ENCODE measurements around the gene TRPM1.

TRPM1 gene

DNA sequence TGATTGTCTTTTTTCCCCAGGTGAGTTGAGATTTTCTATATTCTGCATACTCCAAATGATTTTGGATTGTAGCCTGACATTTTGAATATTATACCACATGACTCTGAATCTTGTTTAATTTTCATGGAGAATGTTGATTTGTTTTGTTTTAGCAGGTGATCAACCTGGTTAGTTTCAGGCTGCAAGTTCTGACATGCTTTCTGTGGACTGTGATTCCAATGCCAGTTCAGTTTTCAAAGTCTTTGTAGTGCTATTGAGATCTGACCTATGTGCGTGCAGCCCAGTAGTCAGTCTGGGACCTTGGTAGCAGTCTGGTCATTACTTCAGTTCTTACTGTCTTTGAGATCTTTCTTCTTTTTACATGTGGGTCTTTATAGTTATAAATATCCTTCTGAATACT lies 91.5 kb downstream of the TRPM1 start:
- Histone ChIP-seq H3K4me3 (ENCODE audit: low read depth, low read length) (no peak overlapping the region), H3K4me1 (ENCODE audit: control insufficient read depth, insufficient read depth, low read length) (no peaks in the 10 kb centered on the region), H3K9me3 (ENCODE audit: control insufficient read depth, insufficient read depth, low read depth, low read length) (no peaks in the 10 kb centered on the region), H3K36me3 (ENCODE audit: control insufficient read depth in 2 of 2, insufficient read depth in 1 of 2, low read length in 2 of 2) (no peaks in the 10 kb centered on the region), H3K27ac (ENCODE audit: extremely low read depth, low read depth, low read length) (no peak overlapping the region)
- POLR2A ChIA-PET = no interaction called here
- CTCF ChIA-PET = interaction anchor here (0.7 kb wide), 1 partner anchor 29 kb away, joined by 3 read pairs; no protein-coding TSS in a partner anchor
- TF ChIP-seq ZNF600 (tag by site-specific recombination; IDR thresholded peaks at IDR 0.05) = no peak
- no peak for TF ChIP-seq ZBTB21 (tag by site-specific recombination; IDR thresholded peaks at IDR 0.05)
- TF ChIP-seq, protein P1, sequence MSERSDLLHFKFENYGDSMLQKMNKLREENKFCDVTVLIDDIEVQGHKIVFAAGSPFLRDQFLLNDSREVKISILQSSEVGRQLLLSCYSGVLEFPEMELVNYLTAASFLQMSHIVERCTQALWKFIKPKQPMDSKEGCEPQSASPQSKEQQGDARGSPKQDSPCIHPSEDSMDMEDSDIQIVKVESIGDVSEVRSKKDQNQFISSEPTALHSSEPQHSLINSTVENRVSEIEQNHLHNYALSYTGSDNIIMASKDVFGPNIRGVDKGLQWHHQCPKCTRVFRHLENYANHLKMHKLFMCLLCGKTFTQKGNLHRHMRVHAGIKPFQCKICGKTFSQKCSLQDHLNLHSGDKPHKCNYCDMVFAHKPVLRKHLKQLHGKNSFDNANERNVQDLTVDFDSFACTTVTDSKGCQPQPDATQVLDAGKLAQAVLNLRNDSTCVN (tag by site-specific recombination; optimal IDR thresholded peaks at IDR 0.05) = no peak
- no peak for TF ChIP-seq ZNF391 (tag by site-specific recombination; IDR thresholded peaks at IDR 0.05; ENCODE audit: borderline replicate concordance, low read depth)
- TF ChIP-seq ZNF530 (tag by site-specific recombination; IDR thresholded peaks at IDR 0.05; ENCODE audit: low read depth) = no peak
- TF ChIP-seq BCL11B (tag by site-specific recombination; IDR thresholded peaks at IDR 0.05; ENCODE audit: low read depth) = no peak

DNA sequence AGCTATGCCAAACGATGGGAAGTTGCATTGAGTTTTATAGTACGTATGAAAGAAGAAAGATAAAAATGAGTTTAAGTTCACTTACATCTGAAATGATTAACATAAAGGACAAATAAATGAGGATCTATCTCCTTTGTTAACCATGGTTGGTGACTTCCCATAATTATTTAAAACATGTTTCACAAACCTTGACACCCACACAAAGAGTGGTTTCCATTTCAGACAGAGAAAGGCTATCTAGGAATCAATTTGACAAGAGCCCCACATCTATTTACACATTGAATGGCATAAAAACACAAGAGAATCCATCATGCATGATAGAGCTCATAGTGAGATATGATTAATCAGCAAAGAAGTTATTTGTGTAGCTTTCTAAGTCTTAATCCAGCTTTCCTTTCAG lies 95.9 kb downstream of the TRPM1 start:
- ChIA-PET CTCF (interaction anchor here (0.7 kb wide), 1 partner anchor 64 kb away, joined by 3 read pairs; no protein-coding TSS in a partner anchor), POLR2A (no interaction called here)
- Histone ChIP-seq H3K9me3 (ENCODE audit: control insufficient read depth, insufficient read depth, low read depth, low read length) (no peaks in the 10 kb centered on the region), H3K4me3 (ENCODE audit: low read depth, low read length) (no peak overlapping the region), H3K27ac (ENCODE audit: extremely low read depth, low read depth, low read length) (no peak overlapping the region), H3K36me3 (ENCODE audit: control insufficient read depth in 2 of 2, insufficient read depth in 1 of 2, low read length in 2 of 2) (no peaks in the 10 kb centered on the region), H3K4me1 (ENCODE audit: control insufficient read depth, insufficient read depth, low read length) (no peaks in the 10 kb centered on the region)
- TF ChIP-seq, protein P2, sequence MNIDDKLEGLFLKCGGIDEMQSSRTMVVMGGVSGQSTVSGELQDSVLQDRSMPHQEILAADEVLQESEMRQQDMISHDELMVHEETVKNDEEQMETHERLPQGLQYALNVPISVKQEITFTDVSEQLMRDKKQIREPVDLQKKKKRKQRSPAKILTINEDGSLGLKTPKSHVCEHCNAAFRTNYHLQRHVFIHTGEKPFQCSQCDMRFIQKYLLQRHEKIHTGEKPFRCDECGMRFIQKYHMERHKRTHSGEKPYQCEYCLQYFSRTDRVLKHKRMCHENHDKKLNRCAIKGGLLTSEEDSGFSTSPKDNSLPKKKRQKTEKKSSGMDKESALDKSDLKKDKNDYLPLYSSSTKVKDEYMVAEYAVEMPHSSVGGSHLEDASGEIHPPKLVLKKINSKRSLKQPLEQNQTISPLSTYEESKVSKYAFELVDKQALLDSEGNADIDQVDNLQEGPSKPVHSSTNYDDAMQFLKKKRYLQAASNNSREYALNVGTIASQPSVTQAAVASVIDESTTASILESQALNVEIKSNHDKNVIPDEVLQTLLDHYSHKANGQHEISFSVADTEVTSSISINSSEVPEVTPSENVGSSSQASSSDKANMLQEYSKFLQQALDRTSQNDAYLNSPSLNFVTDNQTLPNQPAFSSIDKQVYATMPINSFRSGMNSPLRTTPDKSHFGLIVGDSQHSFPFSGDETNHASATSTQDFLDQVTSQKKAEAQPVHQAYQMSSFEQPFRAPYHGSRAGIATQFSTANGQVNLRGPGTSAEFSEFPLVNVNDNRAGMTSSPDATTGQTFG (tag by site-specific recombination; IDR thresholded peaks at IDR 0.05; ENCODE audit: borderline replicate concordance) = no peak
- no peak for TF ChIP-seq ZNF155 (tag by site-specific recombination; IDR thresholded peaks at IDR 0.05)
- TF ChIP-seq ZFP41 (tag by site-specific recombination; IDR thresholded peaks at IDR 0.05; ENCODE audit: borderline replicate concordance) = no peak
- TF ChIP-seq ZNF132 (tag by site-specific recombination; IDR thresholded peaks at IDR 0.05; ENCODE audit: borderline replicate concordance) = no peak
- TF ChIP-seq ZNF610 (tag by site-specific recombination; IDR thresholded peaks at IDR 0.05; ENCODE audit: borderline replicate concordance) = no peak
- TF ChIP-seq PRDM6 (tag by site-specific recombination; IDR thresholded peaks at IDR 0.05) = no peak
- no peak for TF ChIP-seq ZNF654 (tag by site-specific recombination; IDR thresholded peaks at IDR 0.05; ENCODE audit: low read depth)
- TF ChIP-seq ZNF366 (tag by site-specific recombination; conservative IDR thresholded peaks at IDR 0.05) = no peak
- TF ChIP-seq ZNF501 (tag by site-specific recombination; IDR thresholded peaks at IDR 0.05) = no peak
- TF ChIP-seq ZNF404 (tag by site-specific recombination; IDR thresholded peaks at IDR 0.05) = no peak
- no peak for TF ChIP-seq ZNF621 (tag by site-specific recombination; IDR thresholded peaks at IDR 0.05)
- TF ChIP-seq ZNF19 (tag by site-specific recombination; IDR thresholded peaks at IDR 0.05; ENCODE audit: low read depth) = no peak
- TF ChIP-seq ZNF629 (tag by site-specific recombination; IDR thresholded peaks at IDR 0.05) = no peak
- TF ChIP-seq ZNF549 (tag by site-specific recombination; IDR thresholded peaks at IDR 0.05) = no peak
- TF ChIP-seq EGR2 (tag by site-specific recombination; IDR thresholded peaks at IDR 0.05; ENCODE audit: low read depth) = no peak
- TF ChIP-seq ZNF37A (tag by site-specific recombination; IDR thresholded peaks at IDR 0.05) = no peak
- TF ChIP-seq ZNF248 (tag by site-specific recombination; IDR thresholded peaks at IDR 0.05) = no peak
- no peak for TF ChIP-seq ZNF133 (tag by site-specific recombination; IDR thresholded peaks at IDR 0.05)
- TF ChIP-seq ZNF324 (tag by site-specific recombination; IDR thresholded peaks at IDR 0.05) = no peak
- TF ChIP-seq, protein P3, sequence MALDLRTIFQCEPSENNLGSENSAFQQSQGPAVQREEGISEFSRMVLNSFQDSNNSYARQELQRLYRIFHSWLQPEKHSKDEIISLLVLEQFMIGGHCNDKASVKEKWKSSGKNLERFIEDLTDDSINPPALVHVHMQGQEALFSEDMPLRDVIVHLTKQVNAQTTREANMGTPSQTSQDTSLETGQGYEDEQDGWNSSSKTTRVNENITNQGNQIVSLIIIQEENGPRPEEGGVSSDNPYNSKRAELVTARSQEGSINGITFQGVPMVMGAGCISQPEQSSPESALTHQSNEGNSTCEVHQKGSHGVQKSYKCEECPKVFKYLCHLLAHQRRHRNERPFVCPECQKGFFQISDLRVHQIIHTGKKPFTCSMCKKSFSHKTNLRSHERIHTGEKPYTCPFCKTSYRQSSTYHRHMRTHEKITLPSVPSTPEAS (tag by site-specific recombination; IDR thresholded peaks at IDR 0.05) = no peak
